HCEC 1CT (cell line): ENCODE data around the gene NAGK.
"Not testable (repeated sequence)": the region's sequence is repeated elsewhere in the genome, so short reads cannot be mapped to it uniquely, and the experiment has no call there.

Source experiments
- DNase-seq: peaks from one replicate; pipeline ENCODE4 v3.0.0-alpha.2; 2017

The NAGK gene

DNA sequence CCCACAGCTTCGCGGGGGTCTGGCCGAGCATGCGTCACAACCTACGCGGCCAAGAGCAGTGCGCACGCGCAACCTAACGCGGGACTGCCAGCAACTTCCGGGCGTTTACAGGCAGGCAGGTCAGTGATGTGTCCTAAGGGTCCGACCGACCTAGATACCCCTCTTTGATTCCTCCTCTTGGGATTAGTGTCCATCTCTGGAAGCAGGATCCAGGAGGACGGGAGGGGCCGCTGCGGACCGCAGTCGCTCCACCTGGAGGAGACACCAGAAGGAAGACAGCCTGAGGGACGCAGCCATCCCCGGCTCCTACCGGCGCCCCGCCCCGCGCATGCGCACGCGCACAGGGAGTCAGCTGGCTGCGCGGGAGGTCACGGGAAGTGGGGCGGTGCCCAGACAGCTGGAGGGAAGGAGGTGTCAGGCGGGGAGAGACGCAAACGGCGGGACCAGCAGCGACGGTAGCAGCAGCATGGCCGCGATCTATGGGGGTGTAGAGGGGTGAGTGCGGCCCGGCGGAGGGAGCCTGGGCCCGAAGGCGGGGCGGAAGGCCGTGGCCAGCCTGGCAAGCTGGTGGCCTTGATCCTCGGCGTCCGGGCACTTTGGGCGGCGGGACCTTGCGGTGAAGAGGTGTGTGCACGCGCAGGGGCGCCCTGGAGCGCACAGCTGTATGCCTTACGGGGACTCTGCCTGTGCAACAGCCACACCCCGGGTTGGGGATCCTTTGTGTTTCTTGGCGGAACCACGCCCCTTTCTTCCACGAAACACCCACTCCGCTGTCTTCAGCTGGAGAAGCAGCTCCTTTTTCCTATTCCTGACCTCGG is at the start of gene NAGK:
NAGK (plus strand) TSS at position 431 of the 818 bp plus-strand sequence; CDS start at position 467, 36 bp downstream.
- peak; percentile 93 for DNase-seq

DNA sequence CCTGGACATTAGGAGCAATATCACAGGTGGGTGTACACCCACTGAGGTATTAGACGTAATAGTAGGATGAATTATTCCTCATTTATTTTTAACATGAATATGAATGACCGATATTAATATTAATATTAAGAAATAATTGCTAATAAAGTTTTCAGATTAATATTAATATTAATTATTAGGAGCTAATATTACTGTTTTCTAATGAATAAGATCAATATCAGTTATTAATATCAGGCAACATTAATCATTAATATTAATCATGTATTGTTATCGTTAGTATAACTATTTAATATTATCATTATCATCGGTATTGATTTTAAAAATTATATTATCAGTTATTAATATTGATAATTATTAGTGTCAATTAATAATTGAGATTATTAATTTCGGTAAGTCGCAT is 48.5 kb upstream of the NAGK start:
- DNase-seq = not testable (repeated sequence)

DNA sequence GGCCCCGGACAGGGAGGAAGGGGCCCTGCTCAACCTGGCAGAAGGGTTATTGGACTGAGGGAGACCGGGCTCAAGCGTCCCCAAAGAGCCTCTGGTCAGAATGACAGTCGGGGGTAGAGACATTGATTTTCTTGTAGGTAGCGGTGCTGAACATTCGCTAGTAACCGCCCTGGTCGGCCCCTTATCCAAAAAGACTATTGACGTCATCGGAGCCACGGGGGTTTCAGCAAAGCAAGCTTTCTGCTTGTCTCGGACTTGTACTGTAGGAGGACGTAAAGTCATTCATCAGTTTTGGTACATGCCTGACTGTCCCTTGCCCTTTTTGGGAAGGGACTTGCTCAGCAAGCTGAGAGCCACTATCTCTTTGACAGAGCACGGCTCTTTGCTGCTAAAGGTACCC is 47.1 kb upstream of the NAGK start:
- DNase-seq = not testable (repeated sequence)

DNA sequence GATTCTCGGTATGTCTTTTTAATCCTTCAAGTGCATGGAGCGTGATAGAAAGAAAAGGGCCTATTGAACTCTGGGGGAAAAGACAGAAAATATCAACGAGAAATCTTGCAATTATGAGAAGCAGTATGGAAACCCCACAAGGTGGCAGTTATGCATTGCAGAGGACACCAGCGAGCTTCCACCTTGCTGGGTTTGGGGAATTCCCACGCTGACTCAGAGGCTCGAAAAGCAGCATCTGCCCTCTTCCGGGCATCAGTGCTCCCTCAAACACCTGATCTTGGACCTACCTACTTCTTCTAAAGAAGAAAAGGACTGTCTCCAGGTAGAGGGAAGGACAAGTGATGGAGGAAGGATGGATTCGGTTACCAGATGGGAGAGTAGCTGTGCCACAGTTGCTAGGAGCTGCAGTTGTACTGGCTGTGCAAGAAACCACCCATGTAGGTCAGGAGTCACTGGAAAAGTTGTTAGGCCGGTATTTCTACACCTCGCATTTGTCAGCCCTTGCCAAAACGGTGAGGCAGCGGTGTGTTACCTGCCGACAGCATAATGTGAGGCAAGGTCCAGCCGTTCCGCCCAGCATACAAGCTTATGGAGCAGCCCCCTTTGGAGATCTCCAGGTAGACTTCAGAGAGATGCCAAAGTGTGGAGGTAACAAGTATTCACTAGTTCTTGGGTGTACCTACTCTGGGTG is 44.8 kb upstream of the NAGK start:
- DNase-seq = not testable (repeated sequence)

DNA sequence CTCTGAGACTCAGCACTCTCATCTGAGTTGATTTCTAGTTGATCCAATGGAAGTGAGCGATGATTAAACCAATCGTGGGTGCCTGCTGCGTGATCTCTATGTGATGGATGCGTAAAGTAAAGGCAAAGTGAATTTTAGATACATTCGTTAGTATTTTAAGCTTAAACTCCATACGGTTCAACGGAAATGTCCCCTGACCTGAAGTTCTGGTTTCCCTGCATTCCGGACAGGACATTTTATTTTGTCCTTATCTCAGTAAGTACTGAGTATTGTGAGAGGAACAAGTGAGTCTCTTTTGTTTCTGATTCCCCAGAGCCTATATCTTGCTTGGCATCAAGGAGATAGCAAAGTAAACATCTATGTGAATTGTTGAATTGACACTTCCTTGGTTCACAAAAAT is 32.2 kb upstream of the NAGK start:
- DNase-seq = not testable (repeated sequence)

DNA sequence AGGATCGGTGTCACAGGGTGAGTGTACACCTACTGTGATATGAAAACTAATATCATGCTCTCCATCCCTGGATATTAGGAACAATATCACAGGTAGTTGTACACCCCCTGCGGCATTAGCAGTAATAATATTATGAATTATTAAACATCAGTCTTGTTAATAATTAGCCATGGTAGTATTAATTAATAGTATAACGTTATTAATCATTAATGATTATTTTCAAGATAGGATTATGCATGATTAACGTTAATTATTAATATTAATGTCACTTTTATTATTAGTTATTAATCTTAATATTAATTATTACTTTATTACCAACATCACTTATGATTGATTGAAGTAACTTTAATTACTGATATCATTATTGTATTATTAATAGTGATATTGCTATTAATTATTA is 26.2 kb upstream of the NAGK start:
- no peak for DNase-seq

DNA sequence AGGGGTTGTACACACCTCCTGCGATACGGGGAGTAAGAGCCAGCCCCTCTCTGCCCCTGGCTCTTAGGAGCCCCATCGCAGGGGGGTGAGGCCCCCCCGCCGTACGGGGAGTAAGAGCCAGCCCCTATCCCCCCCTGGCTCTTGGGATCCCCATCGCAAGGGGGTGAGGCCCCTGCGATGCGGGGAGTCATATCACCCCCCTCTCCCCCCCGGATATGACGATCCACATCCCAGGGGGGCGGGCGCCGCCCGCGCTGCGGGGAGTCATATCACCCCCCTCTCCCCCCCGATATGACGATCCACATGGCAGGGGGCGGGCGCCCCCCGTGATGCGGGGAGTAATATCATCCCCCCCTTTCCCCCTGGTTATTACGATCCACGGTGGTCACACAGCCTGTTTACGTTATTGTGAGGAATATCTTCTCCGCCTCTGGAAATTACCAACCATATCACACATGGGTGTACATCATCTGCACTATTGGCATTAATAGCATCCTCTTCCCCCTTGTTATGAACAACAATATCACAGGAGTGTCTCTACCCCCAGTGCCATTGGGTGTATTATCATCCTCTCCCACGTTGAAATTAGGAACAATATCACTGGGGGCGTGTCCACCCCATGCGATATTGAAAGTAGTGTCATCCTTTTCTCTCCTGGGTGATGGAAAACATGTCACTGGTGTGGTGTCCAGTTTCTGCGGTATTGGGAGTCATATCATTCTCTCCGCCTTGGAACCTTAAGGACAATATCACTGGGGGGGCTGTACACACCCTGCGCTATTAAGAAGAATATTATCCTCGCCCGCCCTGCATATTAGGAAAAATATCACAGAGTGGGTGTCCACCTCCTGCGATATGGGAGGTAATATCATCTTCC is 24.7 kb upstream of the NAGK start:
- no peak for DNase-seq

DNA sequence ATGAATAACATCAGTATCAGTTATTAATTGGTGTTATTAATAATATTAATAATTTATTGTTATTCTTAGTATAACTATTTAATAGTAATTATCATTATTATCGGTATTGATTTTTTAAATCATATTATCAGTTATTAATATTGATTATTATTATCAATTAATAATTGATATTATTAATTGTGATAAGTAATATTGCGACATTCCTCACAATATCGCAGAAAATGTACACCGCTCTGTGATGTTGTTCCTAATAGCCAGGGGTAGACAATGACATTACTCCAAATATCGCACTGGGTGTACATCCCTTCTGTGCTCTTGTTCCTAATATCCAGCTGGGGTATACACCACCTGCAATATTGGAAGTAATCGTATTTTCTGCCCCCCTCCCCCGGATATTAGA is 23.3 kb upstream of the NAGK start:
- DNase-seq = no peak

DNA sequence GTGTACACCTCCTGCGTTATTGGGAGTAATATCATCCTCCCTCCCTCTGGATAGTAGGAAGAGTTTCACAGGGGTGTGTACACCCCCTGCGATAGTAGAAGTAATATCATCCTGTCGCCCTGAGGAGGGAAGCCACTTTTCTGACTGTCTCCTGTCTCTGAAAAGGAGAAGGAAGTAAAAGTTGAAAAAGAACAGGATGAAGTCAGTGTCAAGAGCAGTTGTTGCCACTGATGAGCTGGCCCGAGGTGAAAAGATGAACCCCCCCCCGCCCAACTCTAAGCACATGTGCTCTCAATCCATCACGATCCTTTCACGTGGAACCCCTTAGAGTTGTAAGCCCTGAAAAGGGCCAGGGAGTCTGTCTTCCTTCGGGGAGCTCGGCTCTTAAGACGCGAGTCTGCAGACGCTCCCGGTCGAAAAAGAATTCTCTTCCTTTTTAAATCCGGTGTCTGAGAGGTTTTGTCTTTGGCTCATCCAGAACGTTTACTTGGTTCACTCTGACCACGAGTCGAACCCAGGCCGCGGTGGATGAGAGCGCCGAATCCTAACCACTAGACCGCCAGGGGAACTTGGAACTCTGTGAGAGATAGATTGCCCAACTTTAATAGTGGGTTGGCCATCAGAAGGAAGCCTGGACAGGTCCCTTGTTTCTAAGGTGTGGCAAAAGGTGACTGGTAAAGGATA is 22.4 kb upstream of the NAGK start:
- no peak for DNase-seq

DNA sequence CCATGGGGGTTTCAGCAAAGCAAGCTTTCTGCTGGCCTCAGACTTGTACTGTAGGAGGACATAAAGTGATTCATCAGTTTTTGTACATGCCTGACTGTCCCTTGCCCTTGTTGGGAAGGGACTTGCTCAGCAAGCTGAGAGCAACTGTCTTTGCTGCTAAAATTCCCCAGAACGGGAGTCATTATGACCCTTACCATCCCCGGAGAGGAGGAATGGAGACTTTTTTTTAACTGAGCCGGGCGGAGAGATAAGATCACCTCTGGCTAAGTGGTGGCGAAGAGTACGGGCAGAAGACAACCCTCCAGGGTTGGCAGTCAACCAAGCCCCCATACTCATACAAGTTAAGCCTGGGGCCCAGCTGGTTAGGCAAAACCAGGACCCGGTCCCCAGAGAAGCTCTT is 20.4 kb upstream of the NAGK start:
- DNase-seq = no peak

DNA sequence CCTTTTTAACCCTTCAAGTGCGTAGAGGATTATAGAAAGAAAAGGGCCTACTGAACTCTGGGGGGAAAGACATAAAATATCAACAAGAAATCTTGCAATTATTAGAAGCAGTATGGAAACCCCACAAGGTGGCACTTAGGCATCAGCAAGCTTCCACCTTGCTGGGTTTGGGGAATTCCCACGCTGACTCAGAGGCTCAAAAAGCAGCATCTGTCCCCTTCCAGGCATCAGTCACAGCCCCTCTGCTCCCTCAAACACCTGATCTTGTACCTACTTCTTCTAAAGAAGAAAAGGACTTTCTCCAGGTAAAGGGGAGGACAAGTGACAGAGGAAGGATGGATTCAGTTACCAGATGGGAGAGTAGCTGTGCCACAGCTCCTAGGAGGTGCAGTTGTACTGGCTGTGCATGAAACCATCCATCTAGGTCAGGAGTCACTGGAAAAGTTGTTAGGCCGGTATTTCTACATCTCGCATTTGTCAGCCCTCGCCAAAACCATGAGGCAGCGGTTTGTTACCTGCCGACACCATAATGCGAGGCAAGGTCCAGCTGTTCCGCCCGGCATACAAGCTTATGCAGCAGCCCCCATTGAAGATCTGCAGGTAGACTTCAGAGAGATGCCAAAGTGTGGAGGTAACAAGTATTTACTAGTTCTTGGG is 18.6 kb upstream of the NAGK start:
- DNase-seq = not testable (repeated sequence)

DNA sequence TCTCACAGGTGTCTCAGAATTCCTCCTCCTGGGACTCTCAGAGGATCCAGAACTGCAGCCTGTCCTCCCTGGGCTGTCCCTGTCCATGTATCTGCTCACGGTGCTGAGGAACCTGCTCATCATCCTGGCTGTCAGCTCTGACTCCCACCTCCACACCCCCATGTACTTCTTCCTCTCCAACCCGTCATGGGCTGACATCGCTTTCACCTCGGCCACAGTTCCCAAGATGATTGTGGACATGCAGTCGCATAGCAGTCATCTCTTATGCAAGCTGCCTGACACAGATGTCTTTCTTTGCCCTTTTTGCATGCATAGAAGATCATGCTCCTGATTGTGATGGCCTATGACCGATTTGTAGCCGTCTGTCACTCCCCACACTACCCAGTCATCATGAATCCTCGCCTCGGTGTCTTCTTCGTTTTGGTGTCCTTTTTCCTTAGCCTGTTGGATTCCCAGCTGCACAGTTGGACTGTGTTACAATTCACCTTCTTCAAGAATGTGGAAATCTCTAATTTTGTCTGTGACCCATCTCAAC is 13.2 kb upstream of the NAGK start:
- DNase-seq = not testable (repeated sequence)

DNA sequence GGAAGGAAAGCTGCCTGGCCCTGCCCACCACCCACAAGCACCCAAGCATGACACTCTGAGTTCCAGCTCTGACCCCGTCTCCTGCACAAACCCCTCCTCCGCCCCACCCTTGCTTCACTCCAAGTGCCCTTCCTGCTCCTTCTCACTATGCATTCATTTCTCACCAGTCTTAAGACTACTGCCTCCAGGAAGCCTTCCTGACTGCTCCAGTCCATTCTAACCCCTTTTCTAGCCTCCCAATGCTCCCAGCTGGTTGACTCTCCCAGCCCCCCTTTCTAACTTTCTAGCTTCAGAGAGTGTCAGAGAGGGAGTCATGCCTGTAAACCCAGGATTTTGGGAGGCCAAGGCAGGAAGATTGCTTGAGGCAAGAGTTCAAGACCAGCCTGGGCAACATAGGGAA is 8.2 kb upstream of the NAGK start:
- DNase-seq = no peak

DNA sequence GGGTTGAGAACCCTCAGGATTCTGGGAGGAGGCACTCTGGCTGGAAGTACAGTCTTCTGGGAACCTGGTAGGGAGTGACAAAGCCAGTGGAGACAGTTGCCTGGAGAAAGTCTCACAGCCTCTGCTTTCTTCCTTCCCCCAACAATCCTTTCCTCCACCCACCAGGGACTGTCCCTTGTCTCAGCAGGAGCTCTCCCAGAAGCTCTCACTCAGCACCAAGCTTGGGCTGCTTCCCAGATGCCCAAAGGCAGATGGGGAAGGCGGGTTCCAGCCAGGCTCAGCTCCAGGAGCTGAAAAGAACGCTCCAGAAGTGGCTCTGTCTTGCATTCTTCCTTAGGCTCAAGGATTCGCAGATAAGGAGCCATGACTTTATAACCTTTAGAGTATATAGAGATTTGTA is 7.6 kb upstream of the NAGK start:
- no peak for DNase-seq

DNA sequence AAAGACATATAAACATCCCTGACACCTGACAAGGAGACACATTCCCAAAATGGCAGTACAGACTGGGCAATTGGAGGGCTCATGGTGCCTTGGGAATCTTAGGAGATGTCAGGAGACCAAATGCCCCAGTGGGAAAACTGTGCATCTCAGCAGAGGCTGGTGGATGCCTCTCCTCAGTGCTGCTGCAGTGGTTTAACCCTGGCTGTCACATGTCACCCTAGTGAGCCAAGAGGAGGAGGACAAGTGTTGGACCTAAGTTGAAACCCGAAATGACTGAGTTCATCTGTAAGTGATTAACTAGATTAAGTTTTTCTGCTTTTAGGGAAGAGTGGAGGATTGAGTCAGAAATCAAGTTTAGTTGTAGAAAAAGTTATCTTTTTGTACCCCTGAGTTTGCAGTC is 5.2 kb upstream of the NAGK start:
- no peak for DNase-seq

DNA sequence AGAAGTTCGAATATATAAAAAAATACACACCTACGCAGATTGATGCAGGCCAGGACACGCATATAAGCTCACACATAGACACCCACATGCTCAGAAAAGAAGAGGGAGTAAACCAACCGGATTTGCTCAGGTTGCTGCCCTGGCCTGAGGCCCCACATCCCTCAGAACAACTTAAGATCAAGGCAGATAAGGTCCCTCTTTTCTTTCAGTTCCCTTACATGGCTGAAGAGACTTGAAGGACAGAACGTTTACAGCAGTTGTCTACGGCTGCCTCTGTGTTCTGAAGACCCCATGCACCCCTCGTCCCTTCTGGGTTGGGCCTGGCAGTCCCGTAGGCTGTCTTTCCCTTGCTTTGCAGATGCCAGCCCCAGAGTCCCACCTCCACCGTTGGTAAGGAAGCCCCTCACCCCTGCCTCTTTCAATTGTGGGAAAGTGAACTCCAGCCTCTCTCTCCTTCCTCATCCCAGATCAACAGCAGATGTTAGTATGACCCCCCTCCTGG is 4.3 kb upstream of the NAGK start:
- DNase-seq = no peak

DNA sequence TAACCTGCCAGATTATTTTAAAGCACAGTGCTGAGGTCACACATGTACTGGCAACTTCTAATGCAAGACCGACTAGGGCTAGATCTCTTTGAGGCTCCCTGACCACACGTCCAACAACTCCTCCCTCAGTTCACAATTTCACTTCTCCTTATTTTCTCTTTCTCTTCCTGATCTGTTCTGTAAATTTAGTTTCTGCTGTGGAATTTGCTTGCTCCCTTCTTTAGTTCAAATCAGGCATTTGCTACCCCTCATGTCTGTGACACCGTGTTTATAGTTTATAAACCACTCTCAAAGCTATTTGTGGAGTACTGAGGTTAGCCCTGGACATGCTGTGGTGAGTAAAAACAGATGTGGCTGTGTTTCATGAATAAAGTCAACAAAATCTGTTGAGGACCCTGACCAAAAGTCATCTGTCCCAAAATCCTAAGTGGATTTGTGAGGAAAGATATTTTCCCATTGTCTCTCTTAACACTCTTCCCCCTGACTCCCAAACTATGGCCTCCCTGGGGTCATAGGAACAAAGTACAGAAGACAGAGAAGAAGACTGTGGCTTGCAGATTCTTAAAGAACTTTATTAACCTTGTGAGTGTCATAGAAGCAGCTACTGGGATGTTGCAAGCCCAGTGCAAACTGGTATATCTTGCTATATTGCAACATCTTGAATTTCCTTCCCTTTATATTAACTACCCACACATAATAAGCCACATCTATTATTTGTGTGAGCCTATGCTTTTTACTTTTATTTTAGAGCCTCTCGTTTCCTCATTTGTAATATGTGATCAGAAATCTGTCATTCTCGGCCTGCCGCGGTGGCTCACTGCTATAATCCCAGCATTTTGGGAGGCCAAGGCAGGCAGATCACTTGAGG is 3.5 kb upstream of the NAGK start:
- no peak for DNase-seq

DNA sequence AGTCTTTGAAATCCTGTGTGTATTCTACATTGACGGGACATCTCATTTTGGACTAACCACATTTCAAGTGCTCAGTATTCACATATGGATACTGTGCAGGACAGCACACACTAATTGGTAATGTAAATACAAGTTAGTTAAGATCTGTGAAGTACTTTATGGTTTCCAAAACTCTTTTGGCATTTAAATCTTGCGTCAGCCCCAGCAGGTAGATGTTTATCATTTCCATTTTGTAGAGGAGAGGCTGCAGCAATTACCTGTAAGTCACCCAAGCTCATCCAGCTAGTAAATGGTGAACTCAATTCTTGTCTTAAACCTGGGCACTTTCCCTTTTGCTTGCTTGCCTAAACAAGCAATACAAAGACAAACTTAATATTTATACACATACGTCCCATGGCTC is 1.6 kb upstream of the NAGK start:
- no peak for DNase-seq

DNA sequence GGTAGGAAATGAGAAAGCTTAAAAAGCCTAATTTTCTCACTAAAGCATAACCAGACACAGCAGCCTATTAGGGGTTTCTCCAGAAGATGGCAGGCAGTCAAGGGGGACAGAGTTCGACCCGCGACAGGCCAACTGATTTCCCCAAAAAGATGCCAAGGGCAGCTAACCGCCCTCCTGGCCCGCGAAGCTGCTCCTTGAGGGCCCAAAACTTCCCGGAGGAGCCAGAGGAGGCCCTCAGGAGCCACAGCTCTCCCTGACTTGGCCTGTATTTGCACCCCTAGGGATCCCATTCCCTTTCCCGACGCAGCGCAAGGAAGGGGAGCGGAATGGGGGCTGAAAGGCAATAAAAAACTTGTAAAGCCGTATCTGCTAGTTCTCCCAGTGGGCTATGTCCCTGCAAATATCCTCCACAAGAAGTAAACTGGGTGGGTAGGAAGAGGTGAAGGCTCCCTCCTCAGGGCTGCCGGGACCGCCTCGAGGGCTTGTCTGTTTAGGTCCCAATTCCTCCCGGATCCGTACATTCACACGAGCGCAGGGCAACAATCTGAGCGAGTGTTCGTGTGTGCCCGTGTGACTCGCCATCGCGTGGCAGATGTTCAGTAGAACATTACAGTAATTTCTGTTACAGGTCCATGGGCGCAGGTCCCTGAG is 756 bp upstream of the NAGK start:
- DNase-seq = no peak

DNA sequence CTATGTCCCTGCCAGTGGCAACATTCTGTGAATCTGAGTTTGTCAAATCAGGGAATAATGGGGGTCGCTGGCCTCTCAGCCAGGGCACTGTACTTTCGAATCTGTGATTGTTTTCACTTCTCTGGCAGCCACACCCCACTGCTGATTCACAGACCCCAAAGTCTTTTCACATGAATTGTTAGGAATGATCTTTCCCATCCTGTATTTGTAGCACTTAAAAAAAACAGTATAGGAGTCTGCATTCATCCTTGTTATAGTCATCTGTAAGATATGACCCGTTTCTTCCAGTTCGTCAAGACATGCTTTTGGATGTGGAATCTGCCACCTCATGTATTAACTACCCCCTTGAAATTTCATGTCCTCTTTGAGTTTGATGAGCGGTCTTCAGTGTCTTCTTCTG is 928 bp downstream of the NAGK start:
- DNase-seq = peak; percentile 23
